Type B pancreatic cell (in vitro differentiated cells): Measurements from ENCODE around the gene IRF7. TPM values are rescaled to one million over a fixed set of nuclear protein-coding genes. Genes with fewer than 3 reads are reported as not detected.
"Not testable (repeated sequence)": the region's sequence is repeated elsewhere in the genome, so short reads cannot be mapped to it uniquely, and the experiment has no call there.

Experiments used
- DNase-seq: peaks from one replicate; pipeline ENCODE4 v3.0.0; 2021; ENCODE audit warnings: mixed read lengths; ENCODE audit not compliant: unreplicated experiment; ENCODE audit errors: extremely low spot score
- H3K27ac Mint-ChIP-seq: 2 replicates; pipeline ENCODE4 v1.8.0; 2021; ENCODE audit warnings: mild to moderate bottlenecking, mixed read lengths
- H3K27me3 Mint-ChIP-seq: 2 replicates; pipeline ENCODE4 v1.8.0; 2021; ENCODE audit warnings: mixed read lengths
- H3K36me3 Mint-ChIP-seq: 2 replicates; pipeline ENCODE4 v1.8.0; 2021; ENCODE audit warnings: mixed read lengths
- H3K4me1 Mint-ChIP-seq: one replicate; pipeline ENCODE4 v1.8.0; 2021; ENCODE audit warnings: mixed read lengths; ENCODE audit not compliant: unreplicated experiment
- H3K4me3 Mint-ChIP-seq: 2 replicates; pipeline ENCODE4 v1.8.0; 2021; ENCODE audit warnings: mild to moderate bottlenecking, mixed read lengths
- H3K9me3 Mint-ChIP-seq: 2 replicates; pipeline ENCODE4 v1.8.0; 2021; ENCODE audit warnings: mixed read lengths
- total RNA-seq: library from RNA; stranded (reverse); gene quantifications from 2 replicates; pipeline ENCODE4 v1.2.1, GENCODE V29; 2021; ENCODE audit warnings: low replicate concordance
- TF ChIP-seq, protein P1 (sequence below): fragments of 200-600 bp; sonication (generic); conservative IDR thresholded peaks from 2 replicates; pipeline ENCODE4 v1.5.0; 2021; ENCODE audit warnings: antibody characterized with exemption, mild to moderate bottlenecking

The IRF7 gene
- total RNA-seq, 1 donor from 2014 or later, result 16.4 TPM

DNA sequence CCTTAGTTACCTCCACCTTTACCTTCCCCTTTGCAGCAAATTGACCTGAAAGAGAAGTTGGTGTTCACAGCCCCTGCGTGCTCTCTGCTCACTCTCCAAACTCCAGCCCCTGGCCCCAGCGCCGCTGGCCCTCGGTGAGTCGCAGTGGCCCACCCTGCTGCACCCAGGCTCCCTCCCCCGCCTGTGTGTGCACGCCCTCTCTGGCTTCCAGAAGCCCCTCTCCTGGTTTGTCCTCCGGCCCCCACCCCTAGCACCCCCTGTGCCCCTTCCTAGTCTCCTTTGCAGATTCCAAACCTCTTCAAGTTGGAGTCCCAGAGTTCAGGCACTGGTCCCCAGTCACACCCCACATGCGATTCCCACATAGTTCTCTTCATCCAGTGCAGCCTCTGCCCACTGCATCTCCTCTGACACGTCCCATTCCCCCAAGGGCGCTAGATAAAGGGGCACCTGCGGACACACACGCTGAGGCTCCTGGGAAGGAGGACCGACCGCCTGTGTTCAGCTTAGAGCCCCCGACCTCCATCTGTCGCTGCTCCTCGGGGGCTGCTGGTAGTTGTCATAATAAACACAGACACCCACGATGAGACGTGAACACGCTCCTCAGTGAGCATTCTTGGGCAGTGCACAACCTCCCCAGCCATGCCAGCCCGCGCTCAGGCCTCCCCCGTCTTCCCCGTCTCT is 41.0 kb downstream of the IRF7 start:
- H3K9me3 Mint-ChIP-seq, result no peaks in the 10 kb centered on the region
- peak overlapping the region; percentile 94 for H3K4me3 Mint-ChIP-seq
- H3K36me3 Mint-ChIP-seq, result no peaks in the 10 kb centered on the region
- H3K4me1 Mint-ChIP-seq, result peaks cover 16% of the 10 kb centered on the region
- H3K27ac Mint-ChIP-seq, result peak overlapping the region; percentile 96
- TF ChIP-seq, protein P1, sequence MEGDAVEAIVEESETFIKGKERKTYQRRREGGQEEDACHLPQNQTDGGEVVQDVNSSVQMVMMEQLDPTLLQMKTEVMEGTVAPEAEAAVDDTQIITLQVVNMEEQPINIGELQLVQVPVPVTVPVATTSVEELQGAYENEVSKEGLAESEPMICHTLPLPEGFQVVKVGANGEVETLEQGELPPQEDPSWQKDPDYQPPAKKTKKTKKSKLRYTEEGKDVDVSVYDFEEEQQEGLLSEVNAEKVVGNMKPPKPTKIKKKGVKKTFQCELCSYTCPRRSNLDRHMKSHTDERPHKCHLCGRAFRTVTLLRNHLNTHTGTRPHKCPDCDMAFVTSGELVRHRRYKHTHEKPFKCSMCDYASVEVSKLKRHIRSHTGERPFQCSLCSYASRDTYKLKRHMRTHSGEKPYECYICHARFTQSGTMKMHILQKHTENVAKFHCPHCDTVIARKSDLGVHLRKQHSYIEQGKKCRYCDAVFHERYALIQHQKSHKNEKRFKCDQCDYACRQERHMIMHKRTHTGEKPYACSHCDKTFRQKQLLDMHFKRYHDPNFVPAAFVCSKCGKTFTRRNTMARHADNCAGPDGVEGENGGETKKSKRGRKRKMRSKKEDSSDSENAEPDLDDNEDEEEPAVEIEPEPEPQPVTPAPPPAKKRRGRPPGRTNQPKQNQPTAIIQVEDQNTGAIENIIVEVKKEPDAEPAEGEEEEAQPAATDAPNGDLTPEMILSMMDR, result no peak
- no peak for DNase-seq
- H3K27me3 Mint-ChIP-seq, result peaks cover 13% of the 10 kb centered on the region

DNA sequence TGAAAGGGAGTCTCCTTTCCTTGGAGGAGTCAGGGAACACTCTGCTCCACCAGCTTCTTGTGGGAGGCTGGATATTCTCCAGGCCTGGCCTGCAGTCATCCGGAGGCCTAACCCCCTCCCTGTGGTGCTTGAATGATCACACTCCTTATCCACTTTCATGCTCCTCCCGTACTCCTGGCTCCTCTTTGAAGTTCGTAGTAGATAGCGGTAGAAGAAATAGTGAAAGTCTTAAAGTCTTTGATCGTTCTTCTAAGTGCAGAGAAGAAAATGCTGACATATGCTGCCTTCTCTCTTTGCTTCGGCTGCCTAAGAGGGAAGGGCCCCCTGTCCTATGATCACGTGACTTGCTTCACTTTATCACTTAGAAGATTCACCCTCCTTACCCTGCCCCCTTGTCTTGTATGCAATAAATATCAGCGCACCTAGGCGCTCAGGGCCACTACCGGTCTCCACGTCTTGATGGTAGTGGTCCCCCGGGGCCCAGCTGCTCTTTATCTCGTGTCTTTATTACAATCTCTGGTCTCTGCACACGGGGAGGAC is 41.6 kb downstream of the IRF7 start:
- Mint-ChIP-seq H3K27ac (peak overlapping the region; percentile 96), H3K27me3 (peaks cover 13% of the 10 kb centered on the region), H3K4me1 (peaks cover 14% of the 10 kb centered on the region), H3K4me3 (peak overlapping the region; percentile 94)
- H3K36me3 Mint-ChIP-seq, H3K9me3 Mint-ChIP-seq, DNase-seq: not testable (repeated sequence)

DNA sequence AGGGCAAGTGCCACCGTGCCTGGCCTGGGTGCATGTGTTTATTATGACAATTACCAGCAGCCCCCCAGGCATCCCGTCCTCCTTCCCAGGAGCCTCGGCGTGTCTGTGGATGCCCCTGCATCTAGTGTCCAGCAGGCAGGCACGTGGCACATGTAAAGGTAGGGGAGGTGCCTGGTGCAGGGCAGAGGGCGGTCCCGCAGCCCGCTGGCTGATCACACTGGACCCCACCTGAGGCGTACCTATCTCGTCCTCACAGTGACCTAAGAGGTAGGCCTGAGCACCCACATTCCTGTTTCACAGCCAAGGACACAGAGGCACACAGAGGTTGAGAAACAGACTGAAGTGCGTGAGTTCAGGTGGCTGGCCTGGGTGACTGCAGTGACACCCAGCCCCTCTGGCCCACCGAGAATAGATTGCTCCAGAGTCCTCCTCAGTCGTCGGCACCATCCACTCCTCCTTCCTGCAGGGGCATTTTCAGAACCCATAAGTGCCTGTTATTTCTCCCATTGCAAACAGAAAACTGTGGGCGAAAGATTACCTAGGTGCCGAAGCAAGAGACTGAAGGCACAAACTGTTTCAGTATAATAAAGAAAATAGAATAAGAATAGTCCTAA is 42.5 kb downstream of the IRF7 start:
- Mint-ChIP-seq H3K9me3 (no peaks in the 10 kb centered on the region), H3K36me3 (no peaks in the 10 kb centered on the region), H3K4me3 (peak overlapping the region; percentile 25), H3K27ac (peak overlapping the region; percentile 50), H3K4me1 (peaks cover 14% of the 10 kb centered on the region), H3K27me3 (peaks cover 13% of the 10 kb centered on the region)
- DNase-seq, result no peak
- TF ChIP-seq, protein P1, result no peak

DNA sequence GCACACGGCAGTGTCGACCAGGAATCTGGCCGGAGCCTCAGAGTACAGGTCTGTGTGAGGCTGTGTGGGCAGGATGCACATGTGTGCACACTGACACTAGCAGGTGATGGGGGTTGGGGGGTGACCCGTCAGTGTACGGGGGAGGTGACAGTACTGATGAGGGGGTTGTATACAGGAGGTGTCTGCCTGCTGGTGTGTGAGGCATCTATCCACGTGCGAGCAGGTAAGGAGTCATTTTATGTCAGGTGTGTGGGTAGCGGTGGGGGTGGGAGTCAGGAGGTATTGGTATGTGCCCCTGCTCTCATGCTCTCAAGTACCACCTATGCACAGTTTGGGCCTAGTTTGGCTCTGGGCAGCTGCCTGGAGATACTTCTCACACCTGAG is 44.0 kb downstream of the IRF7 start:
- H3K36me3 Mint-ChIP-seq, result no peaks in the 10 kb centered on the region
- TF ChIP-seq, protein P1, result no peak
- H3K27ac Mint-ChIP-seq, result peak overlapping the region; percentile 94
- no peaks in the 10 kb centered on the region for H3K9me3 Mint-ChIP-seq
- peaks cover 13% of the 10 kb centered on the region for H3K27me3 Mint-ChIP-seq
- peak overlapping the region; percentile 28 for H3K4me3 Mint-ChIP-seq
- H3K4me1 Mint-ChIP-seq, result peaks cover 14% of the 10 kb centered on the region
- no peak for DNase-seq

DNA sequence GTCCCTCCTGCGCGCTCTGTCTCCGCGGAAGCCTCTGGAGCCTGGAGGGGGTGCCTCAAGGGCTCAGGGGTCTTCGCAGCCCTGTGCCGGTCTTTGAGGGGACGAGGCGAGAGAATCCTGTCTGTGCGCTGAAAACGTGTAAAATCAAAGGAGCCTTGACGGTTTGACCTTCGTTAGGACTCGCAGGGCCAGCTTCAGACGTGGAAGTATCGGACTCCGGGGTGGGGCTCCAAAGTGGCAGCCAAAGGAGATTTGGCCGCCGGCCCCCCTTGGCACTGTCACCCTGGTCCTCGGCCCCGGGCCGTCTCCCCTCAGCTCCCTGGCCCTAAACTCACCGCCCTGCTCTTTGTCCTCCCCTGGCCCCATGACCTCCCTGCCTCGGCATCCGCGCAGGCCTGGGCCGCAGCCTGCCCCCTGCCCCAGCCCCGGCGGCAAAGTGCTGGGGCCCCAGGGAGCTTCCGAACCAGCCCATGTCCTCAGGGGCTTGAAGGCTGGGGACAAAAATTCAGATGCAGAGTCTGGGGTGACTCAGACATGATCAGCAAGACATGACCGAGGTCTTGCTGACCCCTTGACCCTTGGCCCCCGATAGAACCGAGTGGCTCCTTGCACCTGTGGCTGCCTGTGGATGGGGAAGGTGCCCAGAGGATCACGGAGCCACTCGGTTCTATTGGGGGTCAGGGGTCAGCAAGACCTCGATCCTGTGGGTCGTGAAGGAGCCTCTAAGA is 46.4 kb downstream of the IRF7 start:
- H3K9me3 Mint-ChIP-seq, result no peaks in the 10 kb centered on the region
- H3K27me3 Mint-ChIP-seq, result peaks cover 5% of the 10 kb centered on the region
- peak overlapping the region; percentile 78 for H3K4me3 Mint-ChIP-seq
- no peaks in the 10 kb centered on the region for H3K36me3 Mint-ChIP-seq
- H3K4me1 Mint-ChIP-seq, result peaks cover 5% of the 10 kb centered on the region
- peak overlapping the region; percentile 67 for H3K27ac Mint-ChIP-seq
- DNase-seq, result no peak
- TF ChIP-seq, protein P1, result no peak
